A673 (cell line): ENCODE data around the gene AGAP1.

Source experiments
- EZH2 ChIP-seq: fragments of 200-600 bp; sonication (generic); IDR thresholded peaks from 2 replicates; pipeline ENCODE4 v1.6.1; 2017; ENCODE audit warnings: borderline replicate concordance, low read depth, mild to moderate bottlenecking, mixed read lengths, antibody characterized with exemption, low read length; ENCODE audit not compliant: poor library complexity, severe bottlenecking
- TF ChIP-seq, protein P1 (sequence below): fragments of 300-800, 200-600 bp; sonication (generic); conservative IDR thresholded peaks from 2 replicates; pipeline ENCODE4 v1.5.1; 2017; ENCODE audit warnings: low read depth, mild to moderate bottlenecking, antibody characterized with exemption, low read length, moderate library complexity, mixed read lengths

DNA sequence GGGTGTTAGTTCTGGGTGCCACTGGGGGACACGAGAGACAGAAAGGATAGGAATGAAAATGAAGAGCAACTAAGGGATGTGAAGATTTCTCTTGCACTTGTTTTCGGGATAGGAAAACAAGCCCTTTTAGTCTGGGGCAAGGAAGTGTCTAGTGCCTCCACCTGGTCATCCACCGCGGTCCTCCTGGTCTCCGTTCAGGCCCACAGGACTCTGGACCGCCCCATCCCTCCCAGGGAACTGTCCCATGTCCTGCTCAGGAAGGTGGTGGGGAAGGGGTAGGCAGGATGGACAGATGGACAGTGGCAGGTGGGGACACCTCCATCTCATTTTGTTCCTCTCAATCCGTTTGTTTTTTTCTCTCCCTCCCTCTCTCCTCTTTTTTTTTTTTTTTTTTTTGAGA is 45.9 kb downstream of the AGAP1 start:
- no peak for TF ChIP-seq EZH2
- TF ChIP-seq, protein P1, sequence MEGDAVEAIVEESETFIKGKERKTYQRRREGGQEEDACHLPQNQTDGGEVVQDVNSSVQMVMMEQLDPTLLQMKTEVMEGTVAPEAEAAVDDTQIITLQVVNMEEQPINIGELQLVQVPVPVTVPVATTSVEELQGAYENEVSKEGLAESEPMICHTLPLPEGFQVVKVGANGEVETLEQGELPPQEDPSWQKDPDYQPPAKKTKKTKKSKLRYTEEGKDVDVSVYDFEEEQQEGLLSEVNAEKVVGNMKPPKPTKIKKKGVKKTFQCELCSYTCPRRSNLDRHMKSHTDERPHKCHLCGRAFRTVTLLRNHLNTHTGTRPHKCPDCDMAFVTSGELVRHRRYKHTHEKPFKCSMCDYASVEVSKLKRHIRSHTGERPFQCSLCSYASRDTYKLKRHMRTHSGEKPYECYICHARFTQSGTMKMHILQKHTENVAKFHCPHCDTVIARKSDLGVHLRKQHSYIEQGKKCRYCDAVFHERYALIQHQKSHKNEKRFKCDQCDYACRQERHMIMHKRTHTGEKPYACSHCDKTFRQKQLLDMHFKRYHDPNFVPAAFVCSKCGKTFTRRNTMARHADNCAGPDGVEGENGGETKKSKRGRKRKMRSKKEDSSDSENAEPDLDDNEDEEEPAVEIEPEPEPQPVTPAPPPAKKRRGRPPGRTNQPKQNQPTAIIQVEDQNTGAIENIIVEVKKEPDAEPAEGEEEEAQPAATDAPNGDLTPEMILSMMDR = no peak
